Keratinocyte (primary cell): ENCODE results near the gene ROS1. TPM values are rescaled to one million over a fixed set of nuclear protein-coding genes. Genes with fewer than 3 reads are reported as not detected.
"Not testable (repeated sequence)": the region's sequence is repeated elsewhere in the genome, so short reads cannot be mapped to it uniquely, and the experiment has no call there.

Source experiments
- DNase-seq: peaks from one replicate; pipeline ENCODE4 v3.0.0-alpha.2; 2011; ENCODE audit warnings: low read depth, missing footprints, low spot score
- FAIRE-seq: peaks from 2 replicates; lab custom pipeline; 2011; peaks lifted over from hg19 to GRCh38; lab: Jason Lieb, UNC
- H2AFZ ChIP-seq: 2 replicates; pipeline ENCODE4 v1.6.0; 2012; ENCODE audit warnings: low read length, control low read depth, inconsistent platforms; ENCODE audit not compliant: control insufficient read depth
- H3K27ac ChIP-seq: 2 replicates; pipeline ENCODE4 v1.5.1; 2011; ENCODE audit warnings: low read length; ENCODE audit not compliant: control insufficient read depth, insufficient read depth
- H3K27me3 ChIP-seq: 3 replicates; pipeline ENCODE4 v1.6.0; 2011; ENCODE audit warnings: low read length; ENCODE audit not compliant: control insufficient read depth, insufficient read depth; ENCODE audit errors: extremely low read depth
- H3K36me3 ChIP-seq, 2 experiments: 2 replicates in 1 of 2; 3 replicates in 1 of 2; pipeline ENCODE4 v1.5.1; 2011; ENCODE audit warnings: low read length in 2 of 2, mild to moderate bottlenecking in 1 of 2; ENCODE audit not compliant: control insufficient read depth in 2 of 2, insufficient read depth in 2 of 2; ENCODE audit errors: extremely low read depth in 1 of 2
- H3K4me1 ChIP-seq: 3 replicates; pipeline ENCODE4 v1.5.1; 2011; ENCODE audit warnings: low read length; ENCODE audit not compliant: control insufficient read depth, insufficient read depth; ENCODE audit errors: extremely low read depth
- H3K4me2 ChIP-seq: 3 replicates; pipeline ENCODE4 v1.6.0; 2011; ENCODE audit warnings: low read depth, low read length; ENCODE audit not compliant: control insufficient read depth, insufficient read depth; ENCODE audit errors: extremely low read depth
- H3K4me3 ChIP-seq, 3 experiments: fragments of 200-600 bp in 1 of 3; sonication (generic) in 1 of 3; 2 replicates in 2 of 3; 3 replicates in 1 of 3; pipeline ENCODE4 v1.5.1; 2011 to 2016; ENCODE audit warnings: low read length in 3 of 3, mild to moderate bottlenecking in 3 of 3, control low read depth in 2 of 3, inconsistent platforms in 1 of 3, low read depth in 1 of 3, mixed read lengths in 1 of 3, mixed run types in 1 of 3, moderate library complexity in 1 of 3; ENCODE audit not compliant: control insufficient read depth in 2 of 3, insufficient read depth in 2 of 3; ENCODE audit errors: extremely low read depth in 1 of 3
- H3K79me2 ChIP-seq: 2 replicates; pipeline ENCODE4 v1.6.0; 2012; ENCODE audit warnings: low read length; ENCODE audit not compliant: control insufficient read depth, insufficient read depth
- H3K9ac ChIP-seq: 3 replicates; pipeline ENCODE4 v1.6.0; 2011; ENCODE audit warnings: low read length; ENCODE audit not compliant: control insufficient read depth, insufficient read depth; ENCODE audit errors: extremely low read depth
- H3K9me1 ChIP-seq: 3 replicates; pipeline ENCODE4 v1.6.0; 2011; ENCODE audit warnings: low read length; ENCODE audit not compliant: control insufficient read depth, insufficient read depth; ENCODE audit errors: extremely low read depth
- H3K9me3 ChIP-seq: 2 replicates; pipeline ENCODE4 v1.5.1; 2012; ENCODE audit warnings: low read depth, low read length; ENCODE audit not compliant: control insufficient read depth
- H4K20me1 ChIP-seq: 3 replicates; pipeline ENCODE4 v1.6.0; 2011; ENCODE audit warnings: low read length; ENCODE audit not compliant: control insufficient read depth, insufficient read depth; ENCODE audit errors: extremely low read depth
- EZH2 ChIP-seq: IDR thresholded peaks from one replicate; pipeline ENCODE4 v1.6.1; 2012; ENCODE audit warnings: inconsistent platforms, mild to moderate bottlenecking, low read length, moderate library complexity
- dilution Hi-C: fragments of 300-500 bp; cut with MboI; formaldehyde crosslinking; loops from one replicate; pipeline ENCODE4 v1.7.0; 2020; ENCODE audit warnings: low sequenced_read_pairs; ENCODE audit not compliant: extremely low pct_ligation_motif_present
- polyA plus RNA-seq, 5 experiments: library from polyadenylated mRNA; depleted of rRNA in 3 of 5; stranded (reverse) in 3 of 5; stranded (forward) in 1 of 5; unstranded in 1 of 5; fragments of >200 nt; gene quantifications; 1 replicate in 1 of 5; 2 replicates in 3 of 5; 3 replicates in 1 of 5; pipeline versions ENCODE4 v1.2.1 to v1.2.3, GENCODE V29; 2011 to 2012; ENCODE audit warnings: missing spikeins in 2 of 5, low read depth in 1 of 5, low replicate concordance in 1 of 5
- TF ChIP-seq, protein P1 (sequence below), 3 experiments: IDR thresholded peaks in 1 of 3; conservative IDR thresholded peaks in 1 of 3; optimal IDR thresholded peaks in 1 of 3; 2 replicates in 2 of 3; 3 replicates in 1 of 3; pipeline versions ENCODE3 to v1.5.1; 2011; ENCODE audit warnings: low read length in 3 of 3, mild to moderate bottlenecking in 3 of 3, moderate library complexity in 2 of 3, control low read depth in 1 of 3, inconsistent platforms in 1 of 3; ENCODE audit not compliant: insufficient read depth in 2 of 3; ENCODE audit errors: extremely low read depth in 1 of 3

Gene ROS1
- polyA plus RNA-seq, 1 donor (not counting 4 experiments of a cell fraction or from before 2014, with no cell fraction given): 0.16 TPM

DNA sequence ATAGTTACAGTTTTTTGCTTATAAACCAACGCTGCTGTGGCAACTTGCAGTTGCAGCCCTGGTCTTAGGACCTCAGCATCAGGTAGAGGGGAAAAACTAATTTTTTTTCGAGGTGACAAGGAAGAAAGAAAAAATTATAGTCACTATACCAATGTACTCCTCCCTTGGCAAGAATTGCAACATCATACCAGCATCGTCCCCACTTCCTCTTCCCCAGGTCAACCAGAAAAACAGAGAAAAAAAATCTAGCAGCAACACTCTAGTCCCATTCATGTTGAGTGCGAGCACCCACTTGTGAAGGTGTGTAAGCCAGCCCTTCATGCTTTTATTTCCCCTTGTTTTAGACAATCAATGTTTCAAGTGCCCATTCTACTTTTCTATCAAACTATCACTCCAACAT, 43.6 kb upstream of the ROS1 start:
- dilution Hi-C loops: no loop called here
- H2AFZ ChIP-seq: no peak overlapping the region
- FAIRE-seq (no peak), DNase-seq (no peak)
- no peaks in the 10 kb centered on the region for H4K20me1 ChIP-seq
- no peak for TF ChIP-seq EZH2
- TF ChIP-seq, protein P1, sequence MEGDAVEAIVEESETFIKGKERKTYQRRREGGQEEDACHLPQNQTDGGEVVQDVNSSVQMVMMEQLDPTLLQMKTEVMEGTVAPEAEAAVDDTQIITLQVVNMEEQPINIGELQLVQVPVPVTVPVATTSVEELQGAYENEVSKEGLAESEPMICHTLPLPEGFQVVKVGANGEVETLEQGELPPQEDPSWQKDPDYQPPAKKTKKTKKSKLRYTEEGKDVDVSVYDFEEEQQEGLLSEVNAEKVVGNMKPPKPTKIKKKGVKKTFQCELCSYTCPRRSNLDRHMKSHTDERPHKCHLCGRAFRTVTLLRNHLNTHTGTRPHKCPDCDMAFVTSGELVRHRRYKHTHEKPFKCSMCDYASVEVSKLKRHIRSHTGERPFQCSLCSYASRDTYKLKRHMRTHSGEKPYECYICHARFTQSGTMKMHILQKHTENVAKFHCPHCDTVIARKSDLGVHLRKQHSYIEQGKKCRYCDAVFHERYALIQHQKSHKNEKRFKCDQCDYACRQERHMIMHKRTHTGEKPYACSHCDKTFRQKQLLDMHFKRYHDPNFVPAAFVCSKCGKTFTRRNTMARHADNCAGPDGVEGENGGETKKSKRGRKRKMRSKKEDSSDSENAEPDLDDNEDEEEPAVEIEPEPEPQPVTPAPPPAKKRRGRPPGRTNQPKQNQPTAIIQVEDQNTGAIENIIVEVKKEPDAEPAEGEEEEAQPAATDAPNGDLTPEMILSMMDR (optimal IDR thresholded peaks at IDR 0.05 in 1 of 3, IDR thresholded peaks at IDR 0.05 in 1 of 3, conservative IDR thresholded peaks at IDR 0.05 in 1 of 3; ENCODE audit: extremely low read depth in 1 of 3, insufficient read depth in 2 of 3, low read length in 3 of 3): no peak
- no peak overlapping the region for H3K4me2 ChIP-seq
- H3K27ac ChIP-seq: no peak overlapping the region
- no peaks in the 10 kb centered on the region for H3K79me2 ChIP-seq
- H3K36me3 ChIP-seq: no peaks in the 10 kb centered on the region
- H3K9me1 ChIP-seq: no peaks in the 10 kb centered on the region
- H3K9me3 ChIP-seq: no peaks in the 10 kb centered on the region
- H3K27me3 ChIP-seq: no peaks in the 10 kb centered on the region
- H3K9ac ChIP-seq: no peak overlapping the region
- peaks cover 9% of the 10 kb centered on the region for H3K4me1 ChIP-seq
- no peak overlapping the region for H3K4me3 ChIP-seq

GRCh38 chr6:117468527-117468926, 42.8 kb upstream of the ROS1 start:
- DNase-seq, H3K27ac ChIP-seq, H3K27me3 ChIP-seq, H3K9ac ChIP-seq, FAIRE-seq, H3K36me3 ChIP-seq, H3K79me2 ChIP-seq, H4K20me1 ChIP-seq, H3K4me2 ChIP-seq, dilution Hi-C loops, H3K4me3 ChIP-seq, H3K9me1 ChIP-seq, H3K9me3 ChIP-seq, H2AFZ ChIP-seq: not testable (repeated sequence)
- peaks cover 16% of the 10 kb centered on the region for H3K4me1 ChIP-seq

GRCh38 chr6:117467876-117468275, 42.1 kb upstream of the ROS1 start:
- FAIRE-seq (no peak), DNase-seq (no peak)
- H4K20me1 ChIP-seq: no peaks in the 10 kb centered on the region
- H3K27me3 ChIP-seq: no peaks in the 10 kb centered on the region
- no peak overlapping the region for H3K27ac ChIP-seq
- H3K36me3 ChIP-seq: no peaks in the 10 kb centered on the region
- no peak overlapping the region for H3K4me3 ChIP-seq
- TF ChIP-seq EZH2: no peak
- TF ChIP-seq, protein P1 (optimal IDR thresholded peaks at IDR 0.05 in 1 of 3, IDR thresholded peaks at IDR 0.05 in 1 of 3, conservative IDR thresholded peaks at IDR 0.05 in 1 of 3; ENCODE audit: extremely low read depth in 1 of 3, insufficient read depth in 2 of 3, low read length in 3 of 3): no peak
- H3K79me2 ChIP-seq: no peaks in the 10 kb centered on the region
- H2AFZ ChIP-seq: no peak overlapping the region
- H3K9me1 ChIP-seq: no peaks in the 10 kb centered on the region
- dilution Hi-C loops: no loop called here
- H3K4me2 ChIP-seq: no peak overlapping the region
- no peak overlapping the region for H3K9ac ChIP-seq
- no peaks in the 10 kb centered on the region for H3K9me3 ChIP-seq
- peaks cover 17% of the 10 kb centered on the region for H3K4me1 ChIP-seq
